GM19328 (cell line): ENCODE measurements around the gene FNDC10.

Experiments used
- ATAC-seq: cut with Tn5 transposase; IDR thresholded peaks from one replicate; pipeline ENCODE4 v1.9.1; 2021; ENCODE audit warnings: mild to moderate bottlenecking, moderate library complexity; ENCODE audit not compliant: unreplicated experiment

The FNDC10 gene

GRCh38 chr1:1616045-1616790, 16.3 kb upstream of the FNDC10 start:
- ATAC-seq: peak; percentile 15

GRCh38 chr1:1615256-1616044, 15.5 kb upstream of the FNDC10 start, which contains the start of gene MIB2:
Gene MIB2, plus strand, starts transcription at chr1:1615500. Its CDS starts 7,953 bp downstream, at chr1:1623453.
- ATAC-seq: peak; percentile 74

- ATAC-seq: no peak
These were observed 15.0 kb upstream of the FNDC10 start for GRCh38 chr1:1614954-1615255.

- ATAC-seq: no peak
These were observed 14.4 kb upstream of the FNDC10 start for GRCh38 chr1:1614204-1614953.

- ATAC-seq: no peak
These were observed 13.7 kb upstream of the FNDC10 start for GRCh38 chr1:1613509-1614082.

GRCh38 chr1:1612104-1612400, 12.1 kb upstream of the FNDC10 start:
- ATAC-seq: no peak

GRCh38 chr1:1610796-1611195, 10.9 kb upstream of the FNDC10 start:
- ATAC-seq: no peak

GRCh38 chr1:1609822-1610485, 10.0 kb upstream of the FNDC10 start:
- no peak for ATAC-seq

- no peak for ATAC-seq
These were observed 6.3 kb upstream of the FNDC10 start for GRCh38 chr1:1606232-1606631.

GRCh38 chr1:1605724-1606123, 5.8 kb upstream of the FNDC10 start:
- ATAC-seq: no peak

GRCh38 chr1:1605034-1605591, 5.2 kb upstream of the FNDC10 start:
- ATAC-seq: no peak

- ATAC-seq: no peak
These were observed 4.6 kb upstream of the FNDC10 start for GRCh38 chr1:1604374-1605033.

GRCh38 chr1:1603671-1604373, 3.9 kb upstream of the FNDC10 start:
- no peak for ATAC-seq

GRCh38 chr1:1602968-1603506, 3.1 kb upstream of the FNDC10 start:
- ATAC-seq: no peak

- ATAC-seq: no peak
These were observed 2.5 kb upstream of the FNDC10 start for GRCh38 chr1:1602304-1602967.

GRCh38 chr1:1601564-1602303, 1.8 kb upstream of the FNDC10 start:
- no peak for ATAC-seq

GRCh38 chr1:1600861-1601563, 1.1 kb upstream of the FNDC10 start:
- ATAC-seq: no peak
